Memory B cell (primary cell): Measurements from ENCODE around the gene TMEM63B.
"Not testable (repeated sequence)": the region's sequence is repeated elsewhere in the genome, so short reads cannot be mapped to it uniquely, and the experiment has no call there.

Experiments used
- ATAC-seq: fragments of 150-1000 bp; cut with Tn5 transposase; 2 replicates; pipeline ENCODE4 v1.10.0; 2021; ENCODE audit warnings: low read depth, mild to moderate bottlenecking, moderate library complexity
- DNase-seq, 2 donors: peaks; one replicate each; pipeline ENCODE4 v3.0.0; 2022; ENCODE audit warnings: low spot score in 2 of 2
- H3K27ac Mint-ChIP-seq: one replicate; pipeline ENCODE4 v1.8.0; 2022; ENCODE audit warnings: mild to moderate bottlenecking, moderate library complexity, mixed read lengths
- H3K27me3 Mint-ChIP-seq: one replicate; pipeline ENCODE4 v1.8.0; 2022; ENCODE audit warnings: mixed read lengths
- H3K36me3 Mint-ChIP-seq: one replicate; pipeline ENCODE4 v1.8.0; 2022; ENCODE audit warnings: mild to moderate bottlenecking, mixed read lengths
- H3K4me1 Mint-ChIP-seq: one replicate; pipeline ENCODE4 v1.8.0; 2022; ENCODE audit warnings: mixed read lengths
- H3K4me3 Mint-ChIP-seq: one replicate; pipeline ENCODE4 v1.8.0; 2022; ENCODE audit warnings: mild to moderate bottlenecking, moderate library complexity, mixed read lengths
- H3K9me3 Mint-ChIP-seq: one replicate; pipeline ENCODE4 v1.8.0; 2022; ENCODE audit warnings: mixed read lengths

Gene TMEM63B

GRCh38 chr6:44172731-44173500, 45.6 kb downstream of the TMEM63B start:
- H3K27me3 Mint-ChIP-seq: peaks cover 9% of the 10 kb centered on the region
- H3K9me3 Mint-ChIP-seq: no peaks in the 10 kb centered on the region
- H3K4me3 Mint-ChIP-seq: no peak overlapping the region
- DNase-seq (peak; percentile 73 to 80), ATAC-seq (peak; percentile 74)
- H3K4me1 Mint-ChIP-seq: peaks cover 10% of the 10 kb centered on the region
- no peak overlapping the region for H3K27ac Mint-ChIP-seq
- H3K36me3 Mint-ChIP-seq: no peaks in the 10 kb centered on the region

- H3K36me3 Mint-ChIP-seq: no peaks in the 10 kb centered on the region
- H3K27ac Mint-ChIP-seq: no peak overlapping the region
- H3K9me3 Mint-ChIP-seq: no peaks in the 10 kb centered on the region
- DNase-seq: no peak
- ATAC-seq: no peak
- peaks cover 10% of the 10 kb centered on the region for H3K4me1 Mint-ChIP-seq
- peaks cover 6% of the 10 kb centered on the region for H3K27me3 Mint-ChIP-seq
- no peak overlapping the region for H3K4me3 Mint-ChIP-seq
These were observed 48.9 kb downstream of the TMEM63B start for GRCh38 chr6:44176130-44176761.

DNA sequence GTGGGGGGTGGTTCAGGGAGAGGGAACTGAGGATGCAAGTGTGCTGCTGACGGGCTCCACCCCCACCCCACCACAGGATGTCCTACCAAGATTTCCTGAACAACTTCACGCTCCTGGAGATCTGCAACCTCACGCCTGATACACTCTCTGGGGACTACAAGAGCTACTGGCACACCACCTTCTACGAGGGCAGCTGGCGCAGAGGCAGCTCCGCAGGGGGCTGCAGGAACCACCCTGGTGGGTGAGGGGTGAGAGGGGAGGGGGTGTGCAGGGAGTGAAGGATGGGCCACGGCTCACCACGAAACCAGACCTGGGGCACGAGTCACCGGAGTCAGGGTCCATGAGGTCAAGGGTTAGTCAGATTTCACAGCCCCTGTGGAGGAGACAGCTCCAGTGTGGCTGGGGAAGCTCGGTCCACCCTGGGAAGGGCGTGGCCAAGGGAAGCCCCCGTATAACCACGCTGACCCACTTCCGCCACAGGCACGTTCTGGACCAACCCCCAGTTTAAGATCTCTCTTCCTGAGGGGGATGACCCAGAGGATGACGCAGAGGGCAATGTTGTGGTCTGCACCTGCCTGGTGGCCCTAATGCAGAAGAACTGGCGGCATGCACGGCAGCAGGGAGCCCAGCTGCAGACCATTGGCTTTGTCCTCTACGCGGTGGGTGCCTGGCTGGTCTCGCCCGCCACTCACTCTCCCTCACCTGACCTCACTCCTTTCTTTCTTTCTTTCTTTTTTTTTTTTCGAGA, 49.6 kb downstream of the TMEM63B start:
- DNase-seq: peak; percentile 35 to 42

DNA sequence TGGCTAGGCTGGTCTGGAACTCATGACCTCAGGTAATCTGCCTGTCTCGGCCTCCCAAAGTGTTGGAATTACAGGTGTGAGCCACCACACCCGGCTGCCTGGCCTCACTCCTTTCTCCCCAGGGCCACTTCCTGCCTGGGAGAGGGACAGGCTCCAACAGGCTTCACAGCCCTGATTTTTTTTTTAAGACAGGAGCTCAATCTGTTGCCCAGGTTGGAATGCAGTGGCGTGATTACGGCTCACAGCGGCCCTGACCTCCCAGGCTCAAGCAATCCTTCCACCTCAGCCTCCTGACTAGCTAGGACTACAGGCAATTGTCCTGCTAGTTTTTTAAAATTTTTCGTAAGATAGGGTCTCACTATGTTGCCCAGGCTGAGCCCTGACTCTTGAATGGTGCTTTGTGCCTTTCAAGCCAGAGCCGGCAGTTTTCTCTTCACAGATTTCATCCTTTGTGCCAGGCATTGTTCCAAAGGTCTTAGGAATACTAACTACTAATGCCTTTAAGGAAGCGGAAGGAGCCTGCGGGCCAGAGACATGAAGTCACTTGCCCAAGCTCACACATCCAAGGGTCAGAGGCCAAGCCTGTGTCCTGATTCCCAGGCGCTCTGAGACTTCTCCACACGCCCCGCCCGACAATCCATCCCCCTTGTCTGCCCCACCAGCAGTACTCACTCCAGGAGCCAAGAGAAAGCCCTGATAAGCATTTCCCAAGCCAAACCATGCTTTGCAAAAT, 50.5 kb downstream of the TMEM63B start:
- no peak overlapping the region for H3K27ac Mint-ChIP-seq
- H3K9me3 Mint-ChIP-seq: no peaks in the 10 kb centered on the region
- ATAC-seq (no peak), DNase-seq (no peak)
- H3K36me3 Mint-ChIP-seq: no peaks in the 10 kb centered on the region
- peaks cover 3% of the 10 kb centered on the region for H3K27me3 Mint-ChIP-seq
- peaks cover 8% of the 10 kb centered on the region for H3K4me1 Mint-ChIP-seq
- H3K4me3 Mint-ChIP-seq: no peak overlapping the region

More for the DNA sequence above, 49.6 kb downstream of the TMEM63B start:
- H3K27ac Mint-ChIP-seq: no peak overlapping the region
- H3K4me1 Mint-ChIP-seq: peaks cover 10% of the 10 kb centered on the region
- H3K36me3 Mint-ChIP-seq: no peaks in the 10 kb centered on the region
- peak; percentile 78 for ATAC-seq
- H3K27me3 Mint-ChIP-seq: peaks cover 6% of the 10 kb centered on the region
- no peaks in the 10 kb centered on the region for H3K9me3 Mint-ChIP-seq
- no peak overlapping the region for H3K4me3 Mint-ChIP-seq

- Mint-ChIP-seq H3K4me1 (peaks cover 7% of the 10 kb centered on the region), H3K27me3 (peaks cover 3% of the 10 kb centered on the region), H3K27ac (no peak overlapping the region), H3K36me3 (no peaks in the 10 kb centered on the region), H3K4me3 (no peak overlapping the region), H3K9me3 (no peaks in the 10 kb centered on the region)
- DNase-seq (no peak), ATAC-seq (no peak)
These were observed 51.2 kb downstream of the TMEM63B start for GRCh38 chr6:44178424-44179071.

GRCh38 chr6:44179072-44179536, 51.8 kb downstream of the TMEM63B start:
- DNase-seq (no peak), ATAC-seq (no peak)
- Mint-ChIP-seq H3K4me1 (peaks cover 7% of the 10 kb centered on the region), H3K9me3 (no peaks in the 10 kb centered on the region), H3K4me3 (no peak overlapping the region), H3K27me3 (peaks cover 2% of the 10 kb centered on the region), H3K27ac (no peak overlapping the region), H3K36me3 (no peaks in the 10 kb centered on the region)

- H3K27ac Mint-ChIP-seq: no peak overlapping the region
- H3K4me1 Mint-ChIP-seq: peaks cover 7% of the 10 kb centered on the region
- H3K27me3 Mint-ChIP-seq: peaks cover 5% of the 10 kb centered on the region
- ATAC-seq (no peak), DNase-seq (no peak)
- no peak overlapping the region for H3K4me3 Mint-ChIP-seq
- no peaks in the 10 kb centered on the region for H3K36me3 Mint-ChIP-seq
- no peaks in the 10 kb centered on the region for H3K9me3 Mint-ChIP-seq
These were observed 52.3 kb downstream of the TMEM63B start for GRCh38 chr6:44179648-44180047.

DNA sequence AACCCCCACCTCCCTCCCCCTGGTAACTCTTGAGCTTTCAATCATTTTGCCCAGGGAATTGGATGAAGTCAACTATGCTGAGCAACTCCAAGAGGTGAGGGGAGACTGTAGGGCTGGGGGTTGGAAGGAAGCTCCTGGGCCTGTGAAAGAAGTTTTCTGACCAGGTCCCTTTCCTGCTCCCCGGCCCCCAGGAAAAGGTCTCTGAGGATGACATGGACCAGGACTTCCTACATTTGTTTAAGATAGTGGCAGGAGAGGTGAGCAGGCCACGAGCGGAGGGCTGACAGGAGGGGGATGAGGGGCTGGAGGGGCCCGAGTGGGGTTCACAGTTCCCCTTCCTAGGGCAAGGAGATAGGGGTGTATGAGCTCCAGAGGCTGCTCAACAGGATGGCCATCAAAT, 53.1 kb downstream of the TMEM63B start:
- Mint-ChIP-seq H3K27ac (no peak overlapping the region), H3K4me1 (peaks cover 7% of the 10 kb centered on the region), H3K9me3 (no peaks in the 10 kb centered on the region), H3K36me3 (no peaks in the 10 kb centered on the region), H3K27me3 (peaks cover 7% of the 10 kb centered on the region), H3K4me3 (no peak overlapping the region)
- DNase-seq: no peak
- ATAC-seq: no peak

- Mint-ChIP-seq H3K36me3 (no peaks in the 10 kb centered on the region), H3K9me3 (no peaks in the 10 kb centered on the region), H3K27me3 (peaks cover 9% of the 10 kb centered on the region), H3K4me3 (no peak overlapping the region), H3K27ac (no peak overlapping the region), H3K4me1 (peaks cover 7% of the 10 kb centered on the region)
- DNase-seq (no peak), ATAC-seq (no peak)
These were observed 53.5 kb downstream of the TMEM63B start for GRCh38 chr6:44180886-44181285.

- peaks cover 12% of the 10 kb centered on the region for H3K27me3 Mint-ChIP-seq
- H3K27ac Mint-ChIP-seq, H3K4me3 Mint-ChIP-seq, DNase-seq, H3K9me3 Mint-ChIP-seq, H3K36me3 Mint-ChIP-seq, ATAC-seq, H3K4me1 Mint-ChIP-seq: not testable (repeated sequence)
These were observed 54.4 kb downstream of the TMEM63B start for GRCh38 chr6:44181784-44182183.

- H3K9me3 Mint-ChIP-seq: no peaks in the 10 kb centered on the region
- H3K36me3 Mint-ChIP-seq: no peaks in the 10 kb centered on the region
- ATAC-seq (no peak), DNase-seq (no peak)
- peaks cover 3% of the 10 kb centered on the region for H3K4me1 Mint-ChIP-seq
- peaks cover 14% of the 10 kb centered on the region for H3K27me3 Mint-ChIP-seq
- H3K27ac Mint-ChIP-seq: no peak overlapping the region
- no peak overlapping the region for H3K4me3 Mint-ChIP-seq
These were observed 55.6 kb downstream of the TMEM63B start for GRCh38 chr6:44182911-44183390.

DNA sequence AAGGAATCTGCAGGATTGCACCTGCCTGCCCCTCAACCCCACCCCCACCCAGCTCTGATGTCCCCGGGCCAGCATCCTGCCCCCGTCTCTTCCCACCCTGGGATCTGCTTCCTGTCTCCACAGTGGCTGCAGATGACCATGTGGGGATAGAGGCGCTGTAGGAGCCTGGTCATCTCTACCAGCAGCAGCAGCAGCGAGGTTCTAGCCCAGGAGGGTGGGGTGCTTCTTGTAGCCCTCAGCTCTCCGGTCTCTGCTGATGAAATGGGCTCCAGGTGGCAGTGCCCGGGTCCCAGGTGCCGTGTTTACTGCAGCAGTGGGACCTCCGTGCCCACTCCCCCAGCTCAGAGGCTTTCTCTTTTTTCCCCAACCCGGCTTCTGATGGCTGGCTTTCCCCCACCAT, 56.4 kb downstream of the TMEM63B start:
- Mint-ChIP-seq H3K27ac (no peak overlapping the region), H3K9me3 (no peaks in the 10 kb centered on the region), H3K27me3 (peaks cover 14% of the 10 kb centered on the region), H3K36me3 (no peaks in the 10 kb centered on the region), H3K4me1 (peaks cover 3% of the 10 kb centered on the region), H3K4me3 (no peak overlapping the region)
- DNase-seq (no peak), ATAC-seq (no peak)

DNA sequence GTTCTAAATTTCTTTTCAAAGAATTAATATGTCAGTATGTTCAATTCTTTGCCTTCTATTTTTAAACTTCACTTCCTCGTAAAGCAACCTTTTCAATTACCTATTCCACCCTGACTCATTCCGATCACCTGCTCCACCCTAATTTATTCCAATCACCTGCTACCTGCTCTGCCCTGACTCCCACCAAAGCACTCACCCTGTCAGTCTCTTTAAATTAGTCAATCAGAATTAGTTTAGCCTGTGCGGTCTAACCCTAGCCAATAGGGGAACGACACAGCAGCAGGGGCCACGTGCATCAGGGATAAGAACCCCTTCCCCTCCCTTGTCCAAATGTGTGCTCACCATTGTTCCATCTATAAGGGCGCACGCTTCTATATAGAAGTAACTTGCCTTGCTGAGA, 58.0 kb downstream of the TMEM63B start:
- not testable (repeated sequence) for ATAC-seq, H3K4me1 Mint-ChIP-seq, H3K4me3 Mint-ChIP-seq, H3K9me3 Mint-ChIP-seq, DNase-seq, H3K36me3 Mint-ChIP-seq, H3K27ac Mint-ChIP-seq
- peaks cover 14% of the 10 kb centered on the region for H3K27me3 Mint-ChIP-seq
